Mesenteric fat pad (tissue), 1 donor: ENCODE measurements around the gene RAB4A. TPM values are rescaled to one million over a fixed set of nuclear protein-coding genes. Genes with fewer than 3 reads are reported as not detected.

Experiments
- total RNA-seq: library from RNA; stranded (reverse); fragmentation: NEBNext Ultra II Directional; extraction: Animal tissue kit (Norgen Biotek cat#: 25700); gene quantifications from one replicate; pipeline ENCODE4 v1.2.1, GENCODE V29; 2021
- donor health status: DM: yes; HTN: yes; CAD: no.

RAB4A gene
- total RNA-seq, 1 donor from 2014 or later: 50.2 TPM

Other genes starting within 250 kb of the RAB4A start
- 4.4 TPM for gene CCSAP, start 71.9 kb downstream of the RAB4A start, total RNA-seq
- not detected for gene ACTA1, start 163.0 kb downstream of the RAB4A start, total RNA-seq
- gene NUP133, start 237.2 kb downstream of the RAB4A start, total RNA-seq: 27.9 TPM